ENCODE results near the gene CLPTM1L.

Gene CLPTM1L

DNA sequence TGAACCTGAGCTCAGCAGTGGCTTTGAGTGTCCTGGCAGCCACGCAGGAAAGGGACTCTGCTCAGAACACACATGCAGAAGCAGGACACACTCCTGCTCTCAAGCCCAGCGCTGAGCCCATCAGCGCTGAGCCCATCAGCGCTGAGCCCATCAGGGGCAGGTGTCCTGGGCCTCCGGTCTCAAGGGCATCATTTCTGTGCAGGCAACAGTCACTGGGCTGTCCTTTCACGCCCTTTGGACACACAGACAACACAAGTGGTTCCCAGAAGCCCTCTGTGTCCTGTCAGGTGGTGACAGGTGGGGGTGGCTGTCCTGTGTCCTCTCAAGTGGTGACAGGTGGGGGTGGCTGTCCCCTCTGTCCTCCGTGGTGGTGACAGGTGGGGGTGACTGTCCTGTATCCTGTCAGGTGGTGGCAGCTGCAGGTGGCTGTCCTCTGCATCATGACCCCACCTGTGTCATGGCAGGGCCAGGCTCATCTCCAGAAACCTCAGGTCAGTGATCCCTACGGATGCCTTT is 39.0 kb upstream of the CLPTM1L start:
- H3K9ac ChIP-seq (ENCODE audit: insufficient read length, low read depth) = no peak overlapping the region
- H3K9me3 ChIP-seq (ENCODE audit: insufficient read depth, low read length) = peaks cover 13% of the 10 kb centered on the region
- peaks cover 4% of the 10 kb centered on the region for H3K4me1 ChIP-seq (ENCODE audit: insufficient read depth, insufficient read length)
- DNase-seq (ENCODE audit: low read depth, low spot score) = no peak
- H3K4me3 ChIP-seq (ENCODE audit: insufficient read length, low read depth) = no peak overlapping the region
- TF ChIP-seq SUZ12 (IDR thresholded peaks at IDR 0.05; ENCODE audit: extremely low read depth, insufficient read depth, insufficient read length) = no peak
- TF ChIP-seq ZNF274 (IDR thresholded peaks at IDR 0.05; ENCODE audit: low read depth, low read length) = no peak
- H3K27me3 ChIP-seq (ENCODE audit: insufficient read depth, insufficient read length) = peaks cover 89% of the 10 kb centered on the region
- H3K36me3 ChIP-seq (ENCODE audit: insufficient read depth, insufficient read length, low read length) = no peaks in the 10 kb centered on the region

DNA sequence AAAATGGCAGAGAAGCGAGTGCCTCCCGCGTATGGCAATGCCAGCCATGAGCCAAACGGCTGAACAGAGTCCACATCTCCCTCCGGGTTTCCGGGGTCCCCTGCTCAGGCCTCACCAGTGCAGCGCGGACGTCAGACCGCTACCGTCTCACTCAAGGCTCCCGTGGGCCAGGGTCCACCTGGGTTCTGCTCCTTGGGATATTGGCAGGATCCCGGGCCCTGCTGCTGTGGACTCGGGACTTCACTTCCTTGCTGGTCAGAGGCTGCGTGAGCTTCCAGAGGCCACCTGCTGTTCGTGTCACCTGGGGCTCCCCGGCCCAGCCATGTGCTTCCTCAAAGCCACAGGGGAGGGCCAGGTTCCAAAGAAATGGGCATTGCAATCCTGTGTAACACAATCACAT is 38.4 kb upstream of the CLPTM1L start:
- peaks cover 83% of the 10 kb centered on the region for H3K27me3 ChIP-seq (ENCODE audit: insufficient read depth, insufficient read length)
- TF ChIP-seq YY1 (IDR thresholded peaks at IDR 0.05; ENCODE audit: insufficient read depth, insufficient read length) (no peak), ZNF274 (IDR thresholded peaks at IDR 0.05; ENCODE audit: low read depth, low read length) (no peak), SUZ12 (IDR thresholded peaks at IDR 0.05; ENCODE audit: extremely low read depth, insufficient read depth, insufficient read length) (no peak)
- peaks cover 17% of the 10 kb centered on the region for H3K9me3 ChIP-seq (ENCODE audit: insufficient read depth, low read length)
- no peaks in the 10 kb centered on the region for H3K36me3 ChIP-seq (ENCODE audit: insufficient read depth, insufficient read length, low read length)
- H3K4me1 ChIP-seq (ENCODE audit: insufficient read depth, insufficient read length) = peaks cover 4% of the 10 kb centered on the region
- H3K9ac ChIP-seq (ENCODE audit: insufficient read length, low read depth) = no peak overlapping the region
- no peak for DNase-seq (ENCODE audit: low read depth, low spot score)
- no peak overlapping the region for H3K4me3 ChIP-seq (ENCODE audit: insufficient read length, low read depth)

DNA sequence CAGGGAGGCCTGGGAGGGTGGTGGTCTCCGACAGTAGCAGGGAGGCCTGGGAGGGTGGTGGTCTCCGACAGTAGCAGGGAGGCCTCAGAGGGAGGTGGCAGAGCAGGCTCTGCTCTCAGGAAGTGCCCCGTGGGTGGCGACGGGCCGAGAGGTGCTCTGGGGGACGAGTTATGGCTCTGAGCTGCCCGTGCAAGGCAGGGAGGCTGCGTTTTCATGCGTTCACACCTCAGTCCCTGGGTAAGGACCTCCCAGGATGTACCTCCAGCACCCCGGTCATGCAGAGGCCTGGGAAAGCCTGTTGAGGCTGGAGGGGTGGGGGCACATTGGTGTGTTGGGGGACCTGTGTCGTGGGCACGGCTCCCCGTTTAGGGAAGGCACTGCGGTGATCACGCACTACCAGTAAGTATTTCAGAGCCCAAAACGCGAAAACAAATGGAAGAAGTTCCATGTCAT is 37.4 kb upstream of the CLPTM1L start:
- H3K4me3 ChIP-seq (ENCODE audit: insufficient read length, low read depth) = no peak overlapping the region
- no peak overlapping the region for H3K9ac ChIP-seq (ENCODE audit: insufficient read length, low read depth)
- H3K27me3 ChIP-seq (ENCODE audit: insufficient read depth, insufficient read length) = peaks cover 73% of the 10 kb centered on the region
- peaks cover 4% of the 10 kb centered on the region for H3K4me1 ChIP-seq (ENCODE audit: insufficient read depth, insufficient read length)
- DNase-seq (ENCODE audit: low read depth, low spot score) = no peak
- H3K9me3 ChIP-seq (ENCODE audit: insufficient read depth, low read length) = peaks cover 17% of the 10 kb centered on the region
- TF ChIP-seq ZNF274 (IDR thresholded peaks at IDR 0.05; ENCODE audit: low read depth, low read length) = no peak
- TF ChIP-seq SUZ12 (IDR thresholded peaks at IDR 0.05; ENCODE audit: extremely low read depth, insufficient read depth, insufficient read length) = no peak
- H3K36me3 ChIP-seq (ENCODE audit: insufficient read depth, insufficient read length, low read length) = no peaks in the 10 kb centered on the region

- DNase-seq (ENCODE audit: low read depth, low spot score) = no peak
- TF ChIP-seq YY1 (IDR thresholded peaks at IDR 0.05; ENCODE audit: insufficient read depth, insufficient read length) (no peak), SUZ12 (IDR thresholded peaks at IDR 0.05; ENCODE audit: extremely low read depth, insufficient read depth, insufficient read length) (no peak), ZNF274 (IDR thresholded peaks at IDR 0.05; ENCODE audit: low read depth, low read length) (no peak)
- Histone ChIP-seq H3K4me1 (ENCODE audit: insufficient read depth, insufficient read length) (peaks cover 3% of the 10 kb centered on the region), H3K36me3 (ENCODE audit: insufficient read depth, insufficient read length, low read length) (no peaks in the 10 kb centered on the region), H3K4me3 (ENCODE audit: insufficient read length, low read depth) (no peak overlapping the region), H3K27me3 (ENCODE audit: insufficient read depth, insufficient read length) (peaks cover 68% of the 10 kb centered on the region), H3K9ac (ENCODE audit: insufficient read length, low read depth) (no peak overlapping the region), H3K9me3 (ENCODE audit: insufficient read depth, low read length) (peaks cover 17% of the 10 kb centered on the region)
Measured at GRCh38 chr5:1381370-1382247, 36.7 kb upstream of the CLPTM1L start.

GRCh38 chr5:1380910-1381309 is 36.0 kb upstream of the CLPTM1L start:
- Histone ChIP-seq H3K27me3 (ENCODE audit: insufficient read depth, insufficient read length) (peaks cover 61% of the 10 kb centered on the region), H3K36me3 (ENCODE audit: insufficient read depth, insufficient read length, low read length) (no peaks in the 10 kb centered on the region), H3K4me3 (ENCODE audit: insufficient read length, low read depth) (no peak overlapping the region), H3K9me3 (ENCODE audit: insufficient read depth, low read length) (peaks cover 17% of the 10 kb centered on the region), H3K9ac (ENCODE audit: insufficient read length, low read depth) (no peak overlapping the region), H3K4me1 (ENCODE audit: insufficient read depth, insufficient read length) (peaks cover 3% of the 10 kb centered on the region)
- DNase-seq (ENCODE audit: low read depth, low spot score) = no peak
- no peak for TF ChIP-seq YY1 (IDR thresholded peaks at IDR 0.05; ENCODE audit: insufficient read depth, insufficient read length)
- TF ChIP-seq SUZ12 (IDR thresholded peaks at IDR 0.05; ENCODE audit: extremely low read depth, insufficient read depth, insufficient read length) = no peak
- no peak for TF ChIP-seq ZNF274 (IDR thresholded peaks at IDR 0.05; ENCODE audit: low read depth, low read length)

GRCh38 chr5:1380011-1380817 is 35.3 kb upstream of the CLPTM1L start:
- Histone ChIP-seq H3K9ac (ENCODE audit: insufficient read length, low read depth) (no peak overlapping the region), H3K36me3 (ENCODE audit: insufficient read depth, insufficient read length, low read length) (no peaks in the 10 kb centered on the region), H3K9me3 (ENCODE audit: insufficient read depth, low read length) (peaks cover 17% of the 10 kb centered on the region), H3K27me3 (ENCODE audit: insufficient read depth, insufficient read length) (peaks cover 54% of the 10 kb centered on the region), H3K4me1 (ENCODE audit: insufficient read depth, insufficient read length) (peaks cover 4% of the 10 kb centered on the region), H3K4me3 (ENCODE audit: insufficient read length, low read depth) (no peak overlapping the region)
- TF ChIP-seq ZNF274 (IDR thresholded peaks at IDR 0.05; ENCODE audit: low read depth, low read length) (no peak), SUZ12 (IDR thresholded peaks at IDR 0.05; ENCODE audit: extremely low read depth, insufficient read depth, insufficient read length) (no peak), YY1 (IDR thresholded peaks at IDR 0.05; ENCODE audit: insufficient read depth, insufficient read length) (no peak)
- no peak for DNase-seq (ENCODE audit: low read depth, low spot score)

Measured in NT2/D1 (cell line).